Measurements from ENCODE around the gene FRMD4B.

DNA sequence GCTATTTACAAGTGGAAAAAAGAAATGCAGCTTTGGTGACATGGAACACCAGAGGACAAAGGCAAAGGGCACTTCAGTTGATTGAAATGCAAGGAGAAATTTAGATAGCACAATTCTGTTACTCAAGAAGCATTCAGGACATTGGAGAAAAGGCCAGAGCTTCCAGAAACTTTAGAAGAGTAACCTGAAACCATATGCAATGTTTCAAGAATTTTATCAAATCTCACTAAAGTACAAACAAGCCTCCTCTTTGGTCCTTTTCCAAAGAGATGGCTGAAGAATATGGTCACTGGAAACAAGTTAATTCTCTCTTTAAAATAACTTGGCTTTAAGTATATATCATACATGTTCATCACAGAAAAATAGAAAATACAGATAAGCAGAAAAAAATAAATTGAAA is 248.9 kb downstream of the FRMD4B start:
- TF ChIP-seq POLR2A (IDR thresholded peaks at IDR 0.05; ENCODE audit: low read depth, low read length) (no peak), SPI1 (IDR thresholded peaks at IDR 0.05; ENCODE audit: low read depth, low read length) (no peak), POLR2AphosphoS5 (IDR thresholded peaks at IDR 0.05; ENCODE audit: low read depth, low read length) (no peak), TAF1 (IDR thresholded peaks at IDR 0.05; ENCODE audit: low read depth, low read length) (no peak)
